ENCODE measurements around the gene SEC24C.

Gene SEC24C

DNA sequence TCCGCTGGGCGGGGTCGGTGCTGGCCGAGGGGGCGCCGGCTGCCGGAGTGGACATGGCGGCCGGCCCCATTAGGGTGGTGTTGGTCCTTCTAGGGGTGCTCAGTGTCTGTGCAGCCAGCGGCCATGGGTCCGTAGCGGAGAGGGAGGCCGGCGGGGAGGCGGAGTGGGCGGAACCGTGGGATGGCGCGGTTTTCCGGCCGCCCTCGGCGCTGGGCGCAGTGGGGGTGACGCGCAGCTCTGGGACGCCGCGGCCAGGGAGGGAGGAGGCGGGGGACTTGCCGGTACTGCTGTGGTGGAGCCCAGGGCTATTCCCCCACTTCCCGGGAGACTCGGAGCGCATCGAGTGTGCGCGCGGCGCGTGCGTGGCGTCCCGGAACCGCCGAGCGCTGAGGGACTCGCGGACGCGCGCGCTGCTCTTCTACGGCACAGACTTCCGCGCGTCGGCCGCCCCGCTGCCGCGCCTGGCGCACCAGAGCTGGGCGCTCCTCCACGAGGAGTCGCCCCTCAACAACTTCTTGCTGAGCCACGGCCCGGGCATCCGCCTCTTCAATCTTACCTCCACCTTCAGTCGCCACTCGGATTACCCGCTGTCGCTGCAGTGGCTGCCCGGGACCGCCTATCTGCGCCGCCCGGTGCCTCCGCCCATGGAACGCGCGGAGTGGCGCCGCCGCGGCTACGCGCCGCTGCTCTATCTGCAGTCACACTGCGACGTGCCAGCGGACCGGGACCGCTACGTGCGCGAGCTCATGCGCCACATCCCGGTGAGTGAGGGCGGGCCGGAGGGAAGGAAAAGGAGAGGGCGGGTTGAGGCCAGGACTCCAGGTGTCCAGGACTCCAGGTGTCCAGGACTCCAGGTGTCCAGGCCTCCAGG, 28.3 kb downstream of the SEC24C start:
- Histone ChIP-seq H3K79me2 (ENCODE audit: insufficient read depth, low read length) (peaks cover 46% of the 10 kb centered on the region), H3K9ac (ENCODE audit: low read depth, low read length, poor library complexity, severe bottlenecking) (peak overlapping the region; percentile 76), H3K27me3 (ENCODE audit: insufficient read depth, low read length, poor library complexity, severe bottlenecking) (no peaks in the 10 kb centered on the region), H2AFZ (ENCODE audit: low read length) (peak overlapping the region; percentile 77), H3F3A (ENCODE audit: low read depth) (no peaks in the 10 kb centered on the region), H3K4me1 (ENCODE audit: insufficient read depth, low read length, poor library complexity, severe bottlenecking) (peaks cover 8% of the 10 kb centered on the region), H3K9me3 (ENCODE audit: insufficient read depth, low read depth, low read length) (no peaks in the 10 kb centered on the region), H3K36me3 (ENCODE audit: insufficient read depth, low read length) (peaks cover 65% of the 10 kb centered on the region; the same call in 1 of the 2 replicates), H4K20me1 (ENCODE audit: insufficient read depth, low read length, poor library complexity, severe bottlenecking) (peaks cover 24% of the 10 kb centered on the region), H3K4me2 (ENCODE audit: low read depth, low read length, poor library complexity, severe bottlenecking) (peak overlapping the region; percentile 82), H3K9me2 (replicated peaks; ENCODE audit: low read depth, low read length) (no peaks in the 10 kb centered on the region), H3K4me3 (ENCODE audit: low read length, poor library complexity, severe bottlenecking) (peak overlapping the region; percentile 79)
- TF ChIP-seq EZH2phosphoT487 (IDR thresholded peaks at IDR 0.05; ENCODE audit: borderline replicate concordance): no peak
- TF ChIP-seq CTCF (conservative IDR thresholded peaks at IDR 0.05; ENCODE audit: low read length): 0 out of 2 replicates have a peak, but pooled peaks have one; percentile 11

GRCh38 chr10:73773152-73773879, 29.1 kb downstream of the SEC24C start:
- Histone ChIP-seq H3K4me2 (ENCODE audit: low read depth, low read length, poor library complexity, severe bottlenecking) (peak overlapping the region; percentile 82), H3K4me1 (ENCODE audit: insufficient read depth, low read length, poor library complexity, severe bottlenecking) (peaks cover 8% of the 10 kb centered on the region), H3K79me2 (ENCODE audit: insufficient read depth, low read length) (peaks cover 54% of the 10 kb centered on the region), H3K9me2 (replicated peaks; ENCODE audit: low read depth, low read length) (no peaks in the 10 kb centered on the region), H2AFZ (ENCODE audit: low read length) (no peak overlapping the region), H3K36me3 (ENCODE audit: insufficient read depth, low read length) (peaks cover 58% of the 10 kb centered on the region; the same call in 1 of the 2 replicates), H3K9me3 (ENCODE audit: insufficient read depth, low read depth, low read length) (no peaks in the 10 kb centered on the region), H3K9ac (ENCODE audit: low read depth, low read length, poor library complexity, severe bottlenecking) (peak overlapping the region; percentile 76), H3K27me3 (ENCODE audit: insufficient read depth, low read length, poor library complexity, severe bottlenecking) (no peaks in the 10 kb centered on the region), H3F3A (ENCODE audit: low read depth) (no peaks in the 10 kb centered on the region), H4K20me1 (ENCODE audit: insufficient read depth, low read length, poor library complexity, severe bottlenecking) (peaks cover 25% of the 10 kb centered on the region), H3K4me3 (ENCODE audit: low read length, poor library complexity, severe bottlenecking) (peak overlapping the region; percentile 79)
- TF ChIP-seq EZH2phosphoT487 (IDR thresholded peaks at IDR 0.05; ENCODE audit: borderline replicate concordance) (no peak), CTCF (conservative IDR thresholded peaks at IDR 0.05; ENCODE audit: low read length) (no peak)

- no peaks in the 10 kb centered on the region for H3F3A ChIP-seq (ENCODE audit: low read depth)
- peaks cover 45% of the 10 kb centered on the region; the same call in 1 of the 2 replicates for H3K36me3 ChIP-seq (ENCODE audit: insufficient read depth, low read length)
- H3K9me3 ChIP-seq (ENCODE audit: insufficient read depth, low read depth, low read length): no peaks in the 10 kb centered on the region
- no peaks in the 10 kb centered on the region for H3K27me3 ChIP-seq (ENCODE audit: insufficient read depth, low read length, poor library complexity, severe bottlenecking)
- H3K79me2 ChIP-seq (ENCODE audit: insufficient read depth, low read length): peaks cover 64% of the 10 kb centered on the region
- H3K4me1 ChIP-seq (ENCODE audit: insufficient read depth, low read length, poor library complexity, severe bottlenecking): peaks cover 8% of the 10 kb centered on the region
- H3K4me3 ChIP-seq (ENCODE audit: low read length, poor library complexity, severe bottlenecking): peak overlapping the region; percentile 79
- peaks cover 26% of the 10 kb centered on the region for H4K20me1 ChIP-seq (ENCODE audit: insufficient read depth, low read length, poor library complexity, severe bottlenecking)
- TF ChIP-seq CTCF (conservative IDR thresholded peaks at IDR 0.05; ENCODE audit: low read length): peak; percentile 41
- no peak for TF ChIP-seq EZH2phosphoT487 (IDR thresholded peaks at IDR 0.05; ENCODE audit: borderline replicate concordance)
- no peak overlapping the region for H2AFZ ChIP-seq (ENCODE audit: low read length)
- H3K4me2 ChIP-seq (ENCODE audit: low read depth, low read length, poor library complexity, severe bottlenecking): peak overlapping the region; percentile 82
- H3K9me2 ChIP-seq (replicated peaks; ENCODE audit: low read depth, low read length): no peaks in the 10 kb centered on the region
- H3K9ac ChIP-seq (ENCODE audit: low read depth, low read length, poor library complexity, severe bottlenecking): no peak overlapping the region
These were observed 30.5 kb downstream of the SEC24C start for GRCh38 chr10:73774637-73775036.

Measured in Loucy (cell line).